HK-2 (cell line): Measurements from ENCODE around the gene TMEM258.

Source experiments
- DNase-seq: peaks from one replicate; pipeline ENCODE4 v3.0.0-alpha.2; 2018; ENCODE audit not compliant: unreplicated experiment

TMEM258 gene

GRCh38 chr11:61820174-61820573 is 27.8 kb upstream of the TMEM258 start:
- DNase-seq = no peak

- no peak for DNase-seq
Observed at GRCh38 chr11:61817471-61818202, 25.2 kb upstream of the TMEM258 start.

- peak; percentile 93 for DNase-seq
Observed at GRCh38 chr11:61816736-61817455, 24.5 kb upstream of the TMEM258 start, which contains the start of gene FADS1. Gene FADS1 (minus strand): TSS chr11:61817003. CDS start chr11:61816929, 74 bp downstream.

- peak; percentile 79 for DNase-seq
Observed at GRCh38 chr11:61815790-61816735, 23.7 kb upstream of the TMEM258 start.

- peak; percentile 95 for DNase-seq
Observed at GRCh38 chr11:61814958-61815789, 22.8 kb upstream of the TMEM258 start.

GRCh38 chr11:61814247-61814957 is 22.0 kb upstream of the TMEM258 start:
- DNase-seq = peak; percentile 29

GRCh38 chr11:61812736-61813411 is 20.5 kb upstream of the TMEM258 start:
- DNase-seq = no peak

- DNase-seq = no peak
Observed at GRCh38 chr11:61811831-61812230, 19.4 kb upstream of the TMEM258 start.

GRCh38 chr11:61810671-61811175 is 18.3 kb upstream of the TMEM258 start:
- DNase-seq = no peak

GRCh38 chr11:61806785-61807184 is 14.4 kb upstream of the TMEM258 start:
- no peak for DNase-seq

- DNase-seq = no peak
Observed at GRCh38 chr11:61805146-61805545, 12.7 kb upstream of the TMEM258 start.

GRCh38 chr11:61803889-61804647 is 11.7 kb upstream of the TMEM258 start:
- DNase-seq = no peak

GRCh38 chr11:61802605-61803004 is 10.2 kb upstream of the TMEM258 start:
- no peak for DNase-seq

- no peak for DNase-seq
Observed at GRCh38 chr11:61800331-61801281, 8.2 kb upstream of the TMEM258 start.

GRCh38 chr11:61799665-61800284 is 7.4 kb upstream of the TMEM258 start:
- no peak for DNase-seq

- peak; percentile 37 for DNase-seq
Observed at GRCh38 chr11:61797263-61797944, 5.0 kb upstream of the TMEM258 start.
